Liver (tissue), 3 donors: ENCODE results near the gene PYGO2.

Experiments
- CTCF ChIP-seq: fragments of 150-350 bp; IDR thresholded peaks from 2 replicates; pipeline ENCODE4 v1.5.1; 2017; ENCODE audit warnings: improper control_type of control experiment, low read depth, low read length; ENCODE audit not compliant: missing input control
- GABPA ChIP-seq, 2 donors: IDR thresholded peaks in 1 of 2; conservative IDR thresholded peaks in 1 of 2; 2 replicates each; pipeline ENCODE4 v1.6.1; 2016; ENCODE audit warnings: antibody characterized with exemption in 2 of 2, mild to moderate bottlenecking in 1 of 2, moderate library complexity in 1 of 2
- MAX ChIP-seq: IDR thresholded peaks from 2 replicates; pipeline ENCODE4 v1.6.1; 2016; ENCODE audit warnings: antibody characterized with exemption
- RAD21 ChIP-seq, 2 donors: IDR thresholded peaks; 2 replicates each; pipeline ENCODE4 v1.6.1; 2016; ENCODE audit warnings: antibody characterized with exemption in 2 of 2, mild to moderate bottlenecking in 2 of 2
- SP1 ChIP-seq: IDR thresholded peaks from 2 replicates; pipeline ENCODE4 v1.6.1; 2018; ENCODE audit warnings: antibody characterized with exemption, mild to moderate bottlenecking
- TAF1 ChIP-seq: conservative IDR thresholded peaks from 2 replicates; pipeline ENCODE4 v1.6.1; 2016; ENCODE audit warnings: antibody characterized with exemption, mild to moderate bottlenecking
- YY1 ChIP-seq: IDR thresholded peaks from 2 replicates; pipeline ENCODE4 v1.6.1; 2016; ENCODE audit warnings: antibody characterized with exemption, mild to moderate bottlenecking
- donor health status: healthy.
- donor health status: healthy.

GRCh38 chr1:154934358-154934948 is 27.1 kb downstream of the PYGO2 start:
- no peak for TF ChIP-seq TAF1
- TF ChIP-seq CTCF, result no peak
- TF ChIP-seq MAX, result no peak
- TF ChIP-seq GABPA (IDR thresholded peaks at IDR 0.05 in 1 of 2, conservative IDR thresholded peaks at IDR 0.05 in 1 of 2), result no peak
- TF ChIP-seq RAD21 (IDR thresholded peaks at IDR 0.05), result no peak
- TF ChIP-seq YY1, result no peak
- no peak for TF ChIP-seq SP1
